GM23338 (cell line): ENCODE results near the gene FAM171A2. TPM values are rescaled to one million over a fixed set of nuclear protein-coding genes. Genes with fewer than 3 reads are reported as not detected.

Experiments
- ATAC-seq: fragments of 200-7000 bp; cut with Tn5 transposase; 3 replicates; pipeline ENCODE4 v1.9.1; 2020
- DNase-seq: peaks from one replicate; pipeline ENCODE4 v3.0.0-alpha.2; 2015; ENCODE audit warnings: low spot score
- H2AFZ ChIP-seq: fragments of 200-600 bp; sonication (generic); 2 replicates; pipeline ENCODE4 v1.8.0; 2016; ENCODE audit warnings: antibody characterized with exemption, mild to moderate bottlenecking, moderate library complexity
- H3F3A ChIP-seq: fragments of 200-600 bp; sonication (generic); replicated peaks from 2 replicates; pipeline ENCODE4 v1.8.0; 2017; ENCODE audit warnings: antibody characterized with exemption, mixed run types, low read depth
- H3K27ac ChIP-seq: fragments of 200-600 bp; sonication (generic); 2 replicates; pipeline ENCODE4 v1.6.1; 2016; ENCODE audit warnings: low read depth
- H3K27me3 ChIP-seq: fragments of 200-600 bp; sonication (generic); 2 replicates; pipeline ENCODE4 v1.8.0; 2016; ENCODE audit warnings: mild to moderate bottlenecking, mixed run types, moderate library complexity; ENCODE audit not compliant: insufficient read depth
- H3K36me3 ChIP-seq: fragments of 200-600 bp; sonication (generic); 2 replicates; pipeline ENCODE4 v1.8.0; 2016; ENCODE audit warnings: mild to moderate bottlenecking; ENCODE audit not compliant: insufficient read depth
- H3K4me1 ChIP-seq: fragments of 200-600 bp; sonication (generic); 2 replicates; pipeline ENCODE4 v1.8.0; 2016; ENCODE audit warnings: mild to moderate bottlenecking, moderate library complexity; ENCODE audit not compliant: insufficient read depth
- H3K4me2 ChIP-seq: fragments of 200-600 bp; sonication (generic); 2 replicates; pipeline ENCODE4 v1.7.1; 2017; ENCODE audit warnings: mixed run types
- H3K4me3 ChIP-seq: fragments of 200-600 bp; sonication (generic); 2 replicates; pipeline ENCODE4 v1.6.1; 2016; ENCODE audit warnings: mixed run types
- H3K79me2 ChIP-seq: fragments of 200-600 bp; sonication (generic); replicated peaks from 2 replicates; pipeline ENCODE4 v1.8.0; 2017; ENCODE audit warnings: mild to moderate bottlenecking; ENCODE audit not compliant: insufficient read depth
- H3K9me2 ChIP-seq: fragments of 200-600 bp; sonication (generic); 2 replicates; pipeline ENCODE4 v1.8.0; 2017; ENCODE audit not compliant: insufficient read depth
- H4K20me1 ChIP-seq: fragments of 200-600 bp; sonication (generic); replicated peaks from 2 replicates; pipeline ENCODE4 v1.8.0; 2017; ENCODE audit warnings: mild to moderate bottlenecking; ENCODE audit not compliant: insufficient read depth
- H3K27ac Mint-ChIP-seq: 2 replicates; pipeline ENCODE4 v1.8.0; 2020; ENCODE audit warnings: inconsistent platforms, mild to moderate bottlenecking, moderate library complexity, mixed read lengths
- H3K27me3 Mint-ChIP-seq: 3 replicates; pipeline ENCODE4 v1.8.0; 2022; ENCODE audit warnings: low read depth, mild to moderate bottlenecking, moderate library complexity, mixed read lengths, inconsistent platforms; ENCODE audit not compliant: insufficient read depth, poor library complexity
- H3K36me3 Mint-ChIP-seq: 3 replicates; pipeline ENCODE4 v1.8.0; 2021; ENCODE audit warnings: low read depth, mild to moderate bottlenecking, inconsistent platforms, moderate library complexity, mixed read lengths
- H3K4me1 Mint-ChIP-seq: 3 replicates; pipeline ENCODE4 v1.8.0; 2020; ENCODE audit warnings: mild to moderate bottlenecking, inconsistent platforms, mixed read lengths
- H3K4me3 Mint-ChIP-seq: 3 replicates; pipeline ENCODE4 v1.8.0; 2021; ENCODE audit warnings: moderate library complexity, mild to moderate bottlenecking, inconsistent platforms, mixed read lengths
- H3K9me3 Mint-ChIP-seq: 3 replicates; pipeline ENCODE4 v1.8.0; 2020; ENCODE audit warnings: moderate library complexity, mild to moderate bottlenecking, inconsistent platforms, mixed read lengths
- CREB1 ChIP-seq: fragments of 250-450 bp; sonication (Bioruptor Pico); IDR thresholded peaks from 2 replicates; pipeline ENCODE4 v1.5.0; 2020; ENCODE audit warnings: low read depth, mild to moderate bottlenecking, moderate library complexity
- EZH2 ChIP-seq: fragments of 200-600 bp; sonication (generic); IDR thresholded peaks from one replicate; pipeline ENCODE4 v1.8.0; 2017; ENCODE audit warnings: antibody characterized with exemption, mild to moderate bottlenecking, low read depth; ENCODE audit not compliant: unreplicated experiment
- EZH2phosphoT487 ChIP-seq: fragments of 200-600 bp; sonication (generic); IDR thresholded peaks from one replicate; pipeline ENCODE4 v1.8.1; 2018; ENCODE audit warnings: antibody characterized with exemption; ENCODE audit not compliant: unreplicated experiment
- JUNB ChIP-seq: IDR thresholded peaks from one replicate; pipeline ENCODE4 v1.6.1; 2016; ENCODE audit warnings: antibody characterized with exemption; ENCODE audit not compliant: unreplicated experiment
- NANOG ChIP-seq: IDR thresholded peaks from 2 replicates; pipeline ENCODE4 v1.6.1; 2016; ENCODE audit warnings: antibody characterized with exemption, borderline replicate concordance
- POLR2AphosphoS5 ChIP-seq: IDR thresholded peaks from 2 replicates; pipeline ENCODE4 v1.6.1; 2016; ENCODE audit warnings: antibody characterized with exemption, low read depth
- ZNF331 ChIP-seq: fragments of 250-450 bp; sonication (Bioruptor Pico); IDR thresholded peaks from 2 replicates; pipeline ENCODE4 v1.5.0; 2020; ENCODE audit warnings: low read depth, mild to moderate bottlenecking, moderate library complexity
- polyA plus RNA-seq: library from polyadenylated mRNA; unstranded; fragments of >200 nt; fragmentation: Nextera tagmentation; extraction: Ambion mirVana; gene quantifications from 2 replicates; pipeline ENCODE4 v1.2.1, GENCODE V29; 2016
- total RNA-seq: library from RNA; depleted of rRNA; stranded (reverse); fragments of >200 nt; shearing (Covaris generic); gene quantifications from 2 replicates; pipeline ENCODE4 v1.2.3, GENCODE V29; 2014
- TF ChIP-seq, protein P1 (sequence below), 2 experiments: fragments of 200-600 bp in 1 of 2; sonication (generic) in 1 of 2; conservative IDR thresholded peaks; 2 replicates each; pipeline versions ENCODE4 v1.5.1 to v1.6.1; 2016 to 2017; ENCODE audit warnings: antibody characterized with exemption in 2 of 2, low read depth in 2 of 2, mild to moderate bottlenecking in 2 of 2, moderate library complexity in 1 of 2
- TF ChIP-seq, protein P2 (sequence below): IDR thresholded peaks from 2 replicates; pipeline ENCODE4 v1.6.1; 2016; ENCODE audit warnings: antibody characterized with exemption
- TF ChIP-seq, protein P3 (sequence below): IDR thresholded peaks from one replicate; pipeline ENCODE4 v1.6.1; 2018; ENCODE audit warnings: antibody characterized with exemption; ENCODE audit not compliant: unreplicated experiment

Gene FAM171A2
- total and polyA plus RNA-seq, 2 experiments from 2014 or later, result 4.1 to 35.4 TPM

DNA sequence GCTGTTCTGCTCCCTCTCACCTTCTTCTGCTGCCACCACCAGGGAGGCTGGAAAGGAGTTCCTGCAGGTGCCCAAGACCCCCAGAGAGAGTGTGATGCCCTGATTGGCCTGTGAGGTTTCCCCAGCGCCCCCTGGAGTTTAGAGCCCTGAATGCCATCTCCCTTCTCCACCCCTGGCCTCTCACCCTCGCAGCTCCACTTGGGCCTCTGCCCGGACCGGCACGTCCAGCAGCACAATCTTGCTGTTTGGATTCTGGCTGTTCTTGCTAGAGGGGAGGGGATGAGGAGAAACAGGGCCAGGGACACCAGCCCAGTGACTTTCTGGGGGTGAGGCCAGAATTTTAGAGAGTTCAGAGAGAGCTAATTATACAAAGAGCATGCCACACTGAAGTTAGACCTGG is 12.5 kb upstream of the FAM171A2 start:
- Mint-ChIP-seq H3K36me3 (peaks cover 3% of the 10 kb centered on the region; the same call in 1 of the 3 replicates), H3K27me3 (peaks cover 18% of the 10 kb centered on the region), H3K4me1 (peaks cover 22% of the 10 kb centered on the region), H3K27ac (no peak overlapping the region), H3K4me3 (no peak overlapping the region), H3K9me3 (no peaks in the 10 kb centered on the region; the same call in 2 of the 3 replicates)
- peak overlapping the region; percentile 49; the same call in 1 of the 2 replicates for H3K4me3 ChIP-seq
- peak overlapping the region; percentile 80; the same call in 1 of the 2 replicates for H3K4me2 ChIP-seq
- no peak overlapping the region for H2AFZ ChIP-seq
- H4K20me1 ChIP-seq, result no peaks in the 10 kb centered on the region
- no peak overlapping the region for H3K27ac ChIP-seq
- TF ChIP-seq, protein P1, sequence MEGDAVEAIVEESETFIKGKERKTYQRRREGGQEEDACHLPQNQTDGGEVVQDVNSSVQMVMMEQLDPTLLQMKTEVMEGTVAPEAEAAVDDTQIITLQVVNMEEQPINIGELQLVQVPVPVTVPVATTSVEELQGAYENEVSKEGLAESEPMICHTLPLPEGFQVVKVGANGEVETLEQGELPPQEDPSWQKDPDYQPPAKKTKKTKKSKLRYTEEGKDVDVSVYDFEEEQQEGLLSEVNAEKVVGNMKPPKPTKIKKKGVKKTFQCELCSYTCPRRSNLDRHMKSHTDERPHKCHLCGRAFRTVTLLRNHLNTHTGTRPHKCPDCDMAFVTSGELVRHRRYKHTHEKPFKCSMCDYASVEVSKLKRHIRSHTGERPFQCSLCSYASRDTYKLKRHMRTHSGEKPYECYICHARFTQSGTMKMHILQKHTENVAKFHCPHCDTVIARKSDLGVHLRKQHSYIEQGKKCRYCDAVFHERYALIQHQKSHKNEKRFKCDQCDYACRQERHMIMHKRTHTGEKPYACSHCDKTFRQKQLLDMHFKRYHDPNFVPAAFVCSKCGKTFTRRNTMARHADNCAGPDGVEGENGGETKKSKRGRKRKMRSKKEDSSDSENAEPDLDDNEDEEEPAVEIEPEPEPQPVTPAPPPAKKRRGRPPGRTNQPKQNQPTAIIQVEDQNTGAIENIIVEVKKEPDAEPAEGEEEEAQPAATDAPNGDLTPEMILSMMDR (conservative IDR thresholded peaks at IDR 0.05; ENCODE audit: low read depth in 2 of 2), result peak; percentile 75 to 77
- no peak for TF ChIP-seq POLR2AphosphoS5
- H3K4me1 ChIP-seq, result peaks cover 16% of the 10 kb centered on the region
- ATAC-seq (peak; percentile 67), DNase-seq (peak; percentile 86)
- H3F3A ChIP-seq, result peaks cover 8% of the 10 kb centered on the region
- no peaks in the 10 kb centered on the region for H3K36me3 ChIP-seq
- H3K9me2 ChIP-seq, result no peaks in the 10 kb centered on the region
- no peaks in the 10 kb centered on the region for H3K79me2 ChIP-seq
- H3K27me3 ChIP-seq, result 0 out of 2 replicates have a peak, but pooled peaks cover 5% of the 10 kb centered on the region

DNA sequence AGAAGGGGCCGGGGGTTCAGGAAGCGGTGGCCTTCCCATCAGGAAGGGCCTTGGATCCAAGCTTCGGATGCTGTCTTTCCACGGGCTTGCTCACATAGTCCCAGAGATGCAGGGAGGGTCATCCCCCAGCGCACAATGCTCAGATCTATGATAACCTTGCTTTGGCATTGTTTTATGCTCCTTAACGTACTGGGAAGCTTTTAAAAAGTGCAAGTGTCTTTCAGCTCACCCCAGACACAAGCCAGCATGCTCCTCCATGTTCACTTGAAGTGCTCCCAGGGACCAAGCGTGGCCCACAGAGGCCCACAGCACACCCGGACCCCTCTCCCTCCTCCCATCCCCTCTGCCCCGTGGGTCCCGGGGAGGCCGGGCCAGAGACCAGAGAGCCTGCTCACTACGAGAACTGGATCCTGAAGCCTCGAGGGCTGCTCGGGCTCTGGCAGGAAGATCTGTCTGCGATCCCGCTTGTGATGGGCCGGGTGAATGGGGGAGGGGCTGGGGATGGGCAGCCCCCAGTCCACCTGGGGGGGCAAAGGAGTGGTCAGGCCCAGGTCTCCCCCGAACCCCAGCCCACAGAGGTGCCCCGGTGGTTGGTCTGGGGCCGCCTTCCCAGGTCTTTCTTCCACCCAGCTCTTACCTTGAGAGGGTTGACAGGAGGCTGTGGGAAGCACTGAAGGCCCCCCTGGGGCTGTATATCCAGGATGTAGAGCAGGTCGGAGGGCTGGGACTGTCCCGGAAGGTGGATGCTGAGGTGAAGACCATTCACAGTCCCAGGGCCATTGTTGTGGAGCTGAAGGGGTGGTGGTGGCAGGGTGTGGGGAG is 11.8 kb upstream of the FAM171A2 start:
- Mint-ChIP-seq H3K36me3 (peaks cover 3% of the 10 kb centered on the region; the same call in 1 of the 3 replicates), H3K27ac (no peak overlapping the region), H3K4me1 (peaks cover 22% of the 10 kb centered on the region), H3K9me3 (no peaks in the 10 kb centered on the region; the same call in 2 of the 3 replicates), H3K4me3 (peak overlapping the region; percentile 49; the same call in 2 of the 3 replicates), H3K27me3 (peaks cover 18% of the 10 kb centered on the region)
- H3K4me1 ChIP-seq, result peaks cover 16% of the 10 kb centered on the region
- DNase-seq, result peak; percentile 60
- peak overlapping the region; percentile 49 for H3K4me3 ChIP-seq
- no peaks in the 10 kb centered on the region for H4K20me1 ChIP-seq
- no peak overlapping the region for H3K27ac ChIP-seq
- H3F3A ChIP-seq, result peaks cover 8% of the 10 kb centered on the region
- H3K79me2 ChIP-seq, result no peaks in the 10 kb centered on the region
- peak overlapping the region; percentile 84 for H2AFZ ChIP-seq
- no peaks in the 10 kb centered on the region for H3K9me2 ChIP-seq
- H3K36me3 ChIP-seq, result no peaks in the 10 kb centered on the region
- ATAC-seq, result peak; percentile 34
- 0 out of 2 replicates have a peak, but pooled peaks cover 5% of the 10 kb centered on the region for H3K27me3 ChIP-seq
- H3K4me2 ChIP-seq, result peak overlapping the region; percentile 80
- no peak for TF ChIP-seq EZH2
- TF ChIP-seq NANOG, result no peak
- TF ChIP-seq JUNB, result no peak
- TF ChIP-seq POLR2AphosphoS5, result no peak
- TF ChIP-seq EZH2phosphoT487, result no peak
- TF ChIP-seq, protein P2, sequence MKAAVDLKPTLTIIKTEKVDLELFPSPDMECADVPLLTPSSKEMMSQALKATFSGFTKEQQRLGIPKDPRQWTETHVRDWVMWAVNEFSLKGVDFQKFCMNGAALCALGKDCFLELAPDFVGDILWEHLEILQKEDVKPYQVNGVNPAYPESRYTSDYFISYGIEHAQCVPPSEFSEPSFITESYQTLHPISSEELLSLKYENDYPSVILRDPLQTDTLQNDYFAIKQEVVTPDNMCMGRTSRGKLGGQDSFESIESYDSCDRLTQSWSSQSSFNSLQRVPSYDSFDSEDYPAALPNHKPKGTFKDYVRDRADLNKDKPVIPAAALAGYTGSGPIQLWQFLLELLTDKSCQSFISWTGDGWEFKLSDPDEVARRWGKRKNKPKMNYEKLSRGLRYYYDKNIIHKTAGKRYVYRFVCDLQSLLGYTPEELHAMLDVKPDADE, result no peak; the same call in 1 of the 2 replicates
- TF ChIP-seq, protein P3, sequence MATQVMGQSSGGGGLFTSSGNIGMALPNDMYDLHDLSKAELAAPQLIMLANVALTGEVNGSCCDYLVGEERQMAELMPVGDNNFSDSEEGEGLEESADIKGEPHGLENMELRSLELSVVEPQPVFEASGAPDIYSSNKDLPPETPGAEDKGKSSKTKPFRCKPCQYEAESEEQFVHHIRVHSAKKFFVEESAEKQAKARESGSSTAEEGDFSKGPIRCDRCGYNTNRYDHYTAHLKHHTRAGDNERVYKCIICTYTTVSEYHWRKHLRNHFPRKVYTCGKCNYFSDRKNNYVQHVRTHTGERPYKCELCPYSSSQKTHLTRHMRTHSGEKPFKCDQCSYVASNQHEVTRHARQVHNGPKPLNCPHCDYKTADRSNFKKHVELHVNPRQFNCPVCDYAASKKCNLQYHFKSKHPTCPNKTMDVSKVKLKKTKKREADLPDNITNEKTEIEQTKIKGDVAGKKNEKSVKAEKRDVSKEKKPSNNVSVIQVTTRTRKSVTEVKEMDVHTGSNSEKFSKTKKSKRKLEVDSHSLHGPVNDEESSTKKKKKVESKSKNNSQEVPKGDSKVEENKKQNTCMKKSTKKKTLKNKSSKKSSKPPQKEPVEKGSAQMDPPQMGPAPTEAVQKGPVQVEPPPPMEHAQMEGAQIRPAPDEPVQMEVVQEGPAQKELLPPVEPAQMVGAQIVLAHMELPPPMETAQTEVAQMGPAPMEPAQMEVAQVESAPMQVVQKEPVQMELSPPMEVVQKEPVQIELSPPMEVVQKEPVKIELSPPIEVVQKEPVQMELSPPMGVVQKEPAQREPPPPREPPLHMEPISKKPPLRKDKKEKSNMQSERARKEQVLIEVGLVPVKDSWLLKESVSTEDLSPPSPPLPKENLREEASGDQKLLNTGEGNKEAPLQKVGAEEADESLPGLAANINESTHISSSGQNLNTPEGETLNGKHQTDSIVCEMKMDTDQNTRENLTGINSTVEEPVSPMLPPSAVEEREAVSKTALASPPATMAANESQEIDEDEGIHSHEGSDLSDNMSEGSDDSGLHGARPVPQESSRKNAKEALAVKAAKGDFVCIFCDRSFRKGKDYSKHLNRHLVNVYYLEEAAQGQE, result no peak
- no peak for TF ChIP-seq CREB1 (CRISPR knock-in tag)
- TF ChIP-seq, protein P1 (conservative IDR thresholded peaks at IDR 0.05; ENCODE audit: low read depth in 2 of 2), result no peak
- no peak for TF ChIP-seq ZNF331 (CRISPR knock-in tag)
